Fibroblast of lung (primary cell): Measurements from ENCODE around the gene CCND2. TPM values are rescaled to one million over a fixed set of nuclear protein-coding genes. Genes with fewer than 3 reads are reported as not detected.

Source experiments
- DNase-seq, 2 donors: peaks; one replicate each; pipeline versions ENCODE4 v3.0.0 to v3.0.0-alpha.2; 2010; ENCODE audit warnings: low read depth in 2 of 2
- H2AFZ ChIP-seq: 2 replicates; pipeline ENCODE4 v1.5.1; 2012; ENCODE audit warnings: low read length, control low read depth, inconsistent platforms
- H3K27ac ChIP-seq: 2 replicates; pipeline ENCODE4 v1.5.1; 2011; ENCODE audit warnings: low read length, control low read depth; ENCODE audit not compliant: insufficient read depth
- H3K27me3 ChIP-seq: 2 replicates; pipeline ENCODE4 v1.5.1; 2011; ENCODE audit warnings: mild to moderate bottlenecking, low read length; ENCODE audit not compliant: control insufficient read depth, insufficient read depth
- H3K36me3 ChIP-seq: 2 replicates; pipeline ENCODE4 v1.5.1; 2011; ENCODE audit warnings: low read length; ENCODE audit not compliant: control insufficient read depth, insufficient read depth
- H3K4me1 ChIP-seq: 2 replicates; pipeline ENCODE4 v1.5.1; 2011; ENCODE audit warnings: low read length; ENCODE audit not compliant: control insufficient read depth, insufficient read depth; ENCODE audit errors: extremely low read depth
- H3K4me2 ChIP-seq: 2 replicates; pipeline ENCODE4 v1.5.1; 2011; ENCODE audit warnings: low read length, control low read depth; ENCODE audit not compliant: insufficient read depth; ENCODE audit errors: extremely low read depth
- H3K4me3 ChIP-seq, 4 experiments: fragments of 200-600 bp in 1 of 4; sonication (generic) in 1 of 4; replicated peaks in 1 of 4; 2 replicates each; pipeline ENCODE4 v1.5.1; 2011 to 2016; ENCODE audit warnings: low read length in 4 of 4, low read depth in 3 of 4, mild to moderate bottlenecking in 3 of 4, control low read depth in 2 of 4, inconsistent platforms in 1 of 4, mixed read lengths in 1 of 4; ENCODE audit not compliant: insufficient read depth in 1 of 4; ENCODE audit errors: control extremely low read depth in 1 of 4
- H3K79me2 ChIP-seq: 2 replicates; pipeline ENCODE4 v1.5.1; 2012; ENCODE audit warnings: mild to moderate bottlenecking, low read length, inconsistent platforms; ENCODE audit not compliant: control insufficient read depth, insufficient read depth
- H3K9ac ChIP-seq: 2 replicates; pipeline ENCODE4 v1.5.1; 2011; ENCODE audit warnings: mild to moderate bottlenecking, low read length, control low read depth; ENCODE audit not compliant: insufficient read depth
- H3K9me3 ChIP-seq: 2 replicates; pipeline ENCODE4 v1.5.1; 2012; ENCODE audit warnings: low read depth, low read length; ENCODE audit not compliant: control insufficient read depth, insufficient read depth
- H4K20me1 ChIP-seq: 2 replicates; pipeline ENCODE4 v1.5.1; 2011; ENCODE audit warnings: low read length; ENCODE audit not compliant: control insufficient read depth, insufficient read depth; ENCODE audit errors: extremely low read depth
- CTCF ChIP-seq, 2 donors: IDR thresholded peaks in 1 of 2; conservative IDR thresholded peaks in 1 of 2; 1 replicate in 1 of 2; 2 replicates in 1 of 2; pipeline ENCODE4 v1.5.1; 2011 to 2012; ENCODE audit warnings: low read length in 2 of 2, control low read depth in 1 of 2, inconsistent platforms in 1 of 2, low read depth in 1 of 2, mild to moderate bottlenecking in 1 of 2
- EZH2 ChIP-seq: IDR thresholded peaks from 2 replicates; pipeline ENCODE4 v1.5.1; 2012; ENCODE audit warnings: low read length, control low read depth, mild to moderate bottlenecking; ENCODE audit errors: missing control alignments
- polyA plus RNA-seq, 2 donors: library from polyadenylated mRNA; depleted of rRNA in 1 of 2; stranded (reverse) in 1 of 2; unstranded in 1 of 2; fragments of >200 nt; gene quantifications; 2 replicates each; pipeline ENCODE4 v1.2.1, GENCODE V29; 2011 to 2012; ENCODE audit warnings: missing spikeins in 1 of 2
- total RNA-seq: library from RNA; depleted of rRNA; stranded (reverse); fragments of >200 nt; gene quantifications from 2 replicates; pipeline ENCODE4 v1.2.1, GENCODE V29; 2014

The CCND2 gene
- total and polyA plus RNA-seq, 2 donors (not counting 1 experiment from before 2014, with no cell fraction given) = 7.0 to 37.3 TPM

GRCh38 chr12:4300883-4301282 is 27.3 kb downstream of the CCND2 start:
- no peaks in the 10 kb centered on the region for H3K36me3 ChIP-seq
- H3K4me2 ChIP-seq = no peak overlapping the region
- TF ChIP-seq EZH2 (no peak), CTCF (conservative IDR thresholded peaks at IDR 0.05 in 1 of 2, IDR thresholded peaks at IDR 0.05 in 1 of 2; ENCODE audit: low read depth in 1 of 2, low read length in 2 of 2) (no peak)
- no peak overlapping the region for H3K4me3 ChIP-seq
- no peak for DNase-seq
- no peaks in the 10 kb centered on the region for H4K20me1 ChIP-seq
- H3K9me3 ChIP-seq = no peaks in the 10 kb centered on the region
- H2AFZ ChIP-seq = no peak overlapping the region
- no peak overlapping the region for H3K9ac ChIP-seq
- H3K27me3 ChIP-seq = peaks cover 6% of the 10 kb centered on the region
- no peak overlapping the region for H3K27ac ChIP-seq
- no peaks in the 10 kb centered on the region for H3K79me2 ChIP-seq
- no peaks in the 10 kb centered on the region for H3K4me1 ChIP-seq

GRCh38 chr12:4301932-4302501 is 28.5 kb downstream of the CCND2 start:
- no peaks in the 10 kb centered on the region for H3K36me3 ChIP-seq
- H3K4me1 ChIP-seq = no peaks in the 10 kb centered on the region
- TF ChIP-seq EZH2 = no peak
- TF ChIP-seq CTCF (conservative IDR thresholded peaks at IDR 0.05 in 1 of 2, IDR thresholded peaks at IDR 0.05 in 1 of 2; ENCODE audit: low read depth in 1 of 2, low read length in 2 of 2) = no peak
- no peaks in the 10 kb centered on the region for H3K79me2 ChIP-seq
- H3K4me3 ChIP-seq = no peak overlapping the region
- no peak overlapping the region for H3K4me2 ChIP-seq
- peaks cover 6% of the 10 kb centered on the region for H3K27me3 ChIP-seq
- H4K20me1 ChIP-seq = no peaks in the 10 kb centered on the region
- H2AFZ ChIP-seq = no peak overlapping the region
- DNase-seq = no peak
- H3K9ac ChIP-seq = no peak overlapping the region
- H3K9me3 ChIP-seq = no peaks in the 10 kb centered on the region
- H3K27ac ChIP-seq = no peak overlapping the region

GRCh38 chr12:4302881-4303280 is 29.3 kb downstream of the CCND2 start:
- no peaks in the 10 kb centered on the region for H3K4me1 ChIP-seq
- H3K27ac ChIP-seq = no peak overlapping the region
- DNase-seq = no peak
- no peaks in the 10 kb centered on the region for H3K79me2 ChIP-seq
- H3K9ac ChIP-seq = no peak overlapping the region
- H3K4me2 ChIP-seq = no peak overlapping the region
- H3K4me3 ChIP-seq = no peak overlapping the region
- no peaks in the 10 kb centered on the region for H3K36me3 ChIP-seq
- TF ChIP-seq CTCF (conservative IDR thresholded peaks at IDR 0.05 in 1 of 2, IDR thresholded peaks at IDR 0.05 in 1 of 2; ENCODE audit: low read depth in 1 of 2, low read length in 2 of 2) (no peak), EZH2 (no peak)
- H2AFZ ChIP-seq = no peak overlapping the region
- no peaks in the 10 kb centered on the region for H4K20me1 ChIP-seq
- H3K9me3 ChIP-seq = no peaks in the 10 kb centered on the region
- H3K27me3 ChIP-seq = peaks cover 6% of the 10 kb centered on the region
